ENCODE measurements around the gene UBL3.
A peak's percentile ranks its signal among the peaks of the same experiment; 100 is the strongest.

UBL3 gene

GRCh38 chr13:29850213-29850898 lies at the start of gene UBL3:
Gene UBL3, minus strand, starts transcription at chr13:29850617. Its CDS starts 1,079 bp downstream, at chr13:29849538.
- peak; percentile 81 to 86 for DNase-seq (ENCODE audit: low read depth in 2 of 2)

GRCh38 chr13:29897102-29897501 lies 46.7 kb upstream of the UBL3 start:
- no peak for DNase-seq (ENCODE audit: low read depth in 2 of 2)

- DNase-seq (ENCODE audit: low read depth in 2 of 2) = no peak
Observed at GRCh38 chr13:29893438-29893837, 43.0 kb upstream of the UBL3 start.

DNA sequence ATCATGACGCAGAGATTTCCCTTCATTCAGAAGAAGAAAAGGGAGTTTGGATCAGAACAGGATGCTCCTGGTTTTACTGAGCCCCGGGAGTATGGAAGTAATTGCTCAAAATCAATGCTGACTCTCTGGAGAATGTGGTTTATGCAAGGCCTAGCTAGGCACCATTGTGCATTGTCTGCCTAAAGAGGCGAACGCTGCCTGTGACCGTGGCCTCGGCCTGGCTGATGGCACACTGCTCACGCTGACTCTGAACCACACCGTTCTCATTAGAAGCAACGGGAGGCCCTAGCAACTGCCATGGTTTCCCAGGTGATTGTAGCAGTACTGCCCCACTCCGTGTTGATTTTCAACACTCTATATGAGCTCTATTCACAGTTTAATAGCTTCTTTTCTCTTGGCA lies 41.7 kb upstream of the UBL3 start:
- DNase-seq (ENCODE audit: low read depth in 2 of 2) = no peak

- DNase-seq (ENCODE audit: low read depth in 2 of 2) = no peak
Observed at GRCh38 chr13:29889111-29889510, 38.7 kb upstream of the UBL3 start.

DNA sequence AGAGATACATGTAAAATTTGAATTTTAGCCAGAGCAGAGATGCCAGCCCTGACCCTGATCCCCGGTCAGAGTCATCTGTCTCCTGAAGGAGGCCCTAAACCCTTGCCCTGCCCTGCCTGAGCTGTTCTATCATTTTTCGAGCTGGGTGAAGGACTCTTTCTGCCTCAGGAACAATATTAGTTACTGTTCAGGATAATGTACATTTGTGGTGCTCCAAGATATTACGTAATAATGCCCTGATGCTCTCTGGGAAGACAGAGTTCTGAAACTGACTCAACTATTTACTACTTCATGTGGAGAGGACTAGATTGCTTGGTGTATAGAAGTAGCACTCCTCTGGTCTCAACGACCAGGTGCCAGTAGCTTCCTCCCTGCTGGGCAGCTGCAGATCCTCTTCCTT lies 37.9 kb upstream of the UBL3 start:
- DNase-seq (ENCODE audit: low read depth in 2 of 2) = no peak

DNA sequence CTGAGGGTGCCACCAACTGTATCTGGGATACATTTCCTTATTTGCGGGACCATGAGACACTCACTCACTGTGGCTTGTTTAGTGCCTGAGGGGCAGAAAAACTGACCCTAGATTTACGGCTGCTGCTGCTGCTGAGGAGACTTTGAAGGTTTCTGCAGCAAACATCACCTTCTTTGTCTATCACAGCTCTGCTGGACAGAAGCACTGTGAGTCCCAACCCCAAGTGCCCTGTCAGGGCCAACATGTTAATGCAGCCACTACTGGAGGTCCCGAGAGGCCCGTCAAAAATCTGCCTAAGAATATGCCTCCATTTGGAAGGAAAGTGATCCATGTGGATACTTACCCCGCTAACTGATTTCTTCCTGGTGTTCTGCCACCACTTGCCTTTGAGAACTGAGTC lies 37.3 kb upstream of the UBL3 start:
- DNase-seq (ENCODE audit: low read depth in 2 of 2) = no peak

DNA sequence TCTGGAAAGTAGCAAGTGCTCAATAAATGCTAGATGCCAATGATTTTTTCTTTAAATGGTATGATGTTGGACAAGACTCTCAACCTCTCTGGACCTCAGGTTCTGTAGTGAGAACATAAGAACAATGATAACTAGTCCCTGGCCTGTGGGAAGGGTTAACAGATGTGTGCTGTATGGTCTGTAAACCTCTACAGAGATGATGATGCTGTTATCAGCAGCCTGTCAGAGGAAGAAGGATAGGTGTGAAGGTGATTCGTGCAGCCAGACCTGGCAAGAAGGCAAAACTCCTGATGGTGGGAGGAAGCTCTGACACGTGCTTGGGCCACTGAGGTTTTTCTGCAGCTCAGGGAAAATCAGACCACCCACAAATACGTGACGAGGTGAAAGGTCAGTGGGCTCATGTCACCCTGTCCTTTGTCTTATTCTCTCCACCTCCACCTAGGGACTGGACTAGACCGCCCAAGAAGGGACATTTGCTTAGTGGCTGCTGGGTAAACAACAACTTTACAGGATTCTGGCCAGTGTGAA lies 36.7 kb upstream of the UBL3 start:
- DNase-seq (ENCODE audit: low read depth in 2 of 2) = no peak

DNA sequence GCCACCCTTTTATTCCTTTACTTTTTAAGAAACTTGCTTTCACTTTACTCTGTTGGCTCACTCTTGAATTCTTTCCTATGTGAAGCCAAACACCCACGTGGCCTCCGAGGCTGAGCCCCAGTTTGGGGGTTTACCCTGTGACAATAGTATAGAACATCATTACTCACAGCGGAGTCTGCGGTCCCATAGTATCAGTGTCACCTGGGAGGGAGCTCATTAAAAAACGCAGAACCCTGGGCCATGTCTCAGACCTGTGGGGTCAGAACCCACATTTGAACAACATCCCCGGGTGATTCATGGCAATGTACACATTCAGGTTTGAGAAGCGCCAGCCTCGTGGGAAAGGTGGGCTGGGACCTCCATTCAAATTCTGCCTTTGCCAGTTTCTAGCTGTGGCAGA lies 36.0 kb upstream of the UBL3 start:
- no peak for DNase-seq (ENCODE audit: low read depth in 2 of 2)

GRCh38 chr13:29885989-29886388 lies 35.6 kb upstream of the UBL3 start:
- DNase-seq (ENCODE audit: low read depth in 2 of 2) = no peak

DNA sequence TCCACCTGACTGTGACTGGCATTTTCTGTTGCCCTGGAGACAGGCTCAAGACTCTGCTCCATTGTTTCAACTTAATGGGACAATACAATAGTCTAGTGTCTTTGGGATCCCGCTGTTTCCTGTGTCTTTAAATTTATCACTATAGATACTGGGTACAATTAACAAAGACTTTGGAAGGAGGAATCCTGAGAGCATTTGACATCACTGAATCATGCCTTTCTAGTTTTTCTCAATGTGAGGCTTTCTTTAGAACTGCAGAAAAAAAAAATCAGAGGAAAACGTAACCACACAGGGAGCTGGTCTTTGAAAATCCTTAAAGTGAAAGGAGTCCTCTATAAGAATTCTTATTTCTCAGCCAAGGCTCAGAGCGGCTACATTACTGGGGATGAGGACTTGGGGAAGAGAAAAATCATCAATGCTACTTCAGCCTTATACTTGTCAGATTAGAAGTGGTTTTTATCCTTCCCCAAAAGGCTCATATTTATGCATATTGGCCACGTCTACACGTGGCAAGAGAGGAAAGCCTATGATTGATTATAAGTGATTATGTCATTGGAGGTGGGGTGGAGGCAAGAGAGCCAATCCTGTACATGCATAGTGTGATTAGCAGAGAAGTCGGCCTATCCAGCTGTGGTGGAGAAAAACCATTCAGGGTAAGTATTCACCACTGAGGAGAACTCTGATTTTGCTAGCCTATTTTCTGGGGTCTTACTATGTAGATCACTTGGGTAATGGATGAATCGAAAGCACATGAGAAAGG lies 34.4 kb upstream of the UBL3 start:
- DNase-seq (ENCODE audit: low read depth in 2 of 2) = no peak

- no peak for DNase-seq (ENCODE audit: low read depth in 2 of 2)
Observed at GRCh38 chr13:29883941-29884518, 33.6 kb upstream of the UBL3 start.

DNA sequence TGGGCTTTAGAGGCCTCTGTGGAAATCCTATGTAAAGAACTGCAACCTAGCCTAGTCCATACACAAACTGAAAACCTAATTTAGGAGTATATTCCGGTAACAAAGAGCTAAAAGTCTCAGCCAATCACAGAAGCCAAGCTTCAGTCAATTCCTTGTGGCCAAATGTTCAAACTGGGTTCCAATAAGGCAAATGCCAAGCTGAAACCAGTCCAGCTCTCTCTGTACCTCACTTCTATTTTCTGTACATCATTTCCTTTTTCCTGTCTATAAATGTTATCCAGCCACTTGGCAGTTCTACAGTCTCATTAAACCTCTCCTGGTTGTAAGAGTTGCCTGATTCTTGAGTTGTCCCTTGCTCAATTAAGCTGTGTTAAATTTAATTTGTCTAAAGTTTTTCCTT lies 31.7 kb upstream of the UBL3 start:
- no peak for DNase-seq (ENCODE audit: low read depth in 2 of 2)

- no peak for DNase-seq (ENCODE audit: low read depth in 2 of 2)
Observed at GRCh38 chr13:29878101-29878500, 27.7 kb upstream of the UBL3 start.

DNA sequence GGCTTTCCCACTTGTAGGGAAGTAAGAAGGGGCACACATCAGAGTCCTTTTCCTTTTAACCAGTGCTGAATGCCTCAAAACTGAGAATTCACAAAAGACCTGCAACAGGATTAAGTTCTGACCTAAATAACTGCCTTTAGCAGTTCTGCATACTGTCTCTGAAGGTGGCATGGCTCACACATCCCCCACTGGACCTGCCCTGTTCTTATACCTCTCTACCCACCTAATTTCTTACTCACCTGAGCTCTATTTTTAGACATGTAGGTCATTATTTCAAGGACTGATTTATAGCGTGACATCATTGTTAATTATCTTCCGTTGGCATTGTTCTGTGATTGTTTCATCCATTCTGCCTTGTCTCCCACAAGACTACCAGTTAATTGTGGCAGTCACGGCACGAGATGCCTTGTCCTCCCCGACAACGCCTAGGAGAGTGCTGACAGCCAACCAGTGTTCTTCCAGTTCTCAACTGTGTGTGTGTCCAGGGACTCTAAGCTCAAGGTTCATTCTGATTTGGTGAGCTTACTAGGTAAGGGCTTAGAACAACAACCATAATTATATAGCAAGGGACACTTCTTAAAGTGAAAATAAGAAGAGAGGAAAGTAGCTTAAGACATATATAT lies 27.1 kb upstream of the UBL3 start:
- no peak for DNase-seq (ENCODE audit: low read depth in 2 of 2)

DNA sequence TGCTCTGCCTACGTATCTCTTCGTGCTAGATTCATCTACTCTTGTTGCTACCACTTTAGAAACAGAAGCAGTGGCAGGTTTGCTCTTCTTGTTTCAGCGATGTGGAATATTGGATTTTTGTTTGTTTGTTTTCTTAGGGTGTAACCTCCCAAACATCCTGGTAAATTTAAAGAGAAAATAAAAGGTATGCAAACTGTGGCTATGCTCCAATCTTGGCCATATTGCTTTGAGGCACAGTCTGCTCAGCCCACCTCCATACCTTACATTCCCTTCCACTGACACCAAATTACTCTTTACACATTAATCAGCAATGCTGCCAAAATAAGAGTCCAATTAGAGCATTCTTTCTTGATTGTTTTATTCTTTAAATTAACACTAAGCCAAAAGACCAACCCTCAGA lies 25.2 kb upstream of the UBL3 start:
- no peak for DNase-seq (ENCODE audit: low read depth in 2 of 2)

DNA sequence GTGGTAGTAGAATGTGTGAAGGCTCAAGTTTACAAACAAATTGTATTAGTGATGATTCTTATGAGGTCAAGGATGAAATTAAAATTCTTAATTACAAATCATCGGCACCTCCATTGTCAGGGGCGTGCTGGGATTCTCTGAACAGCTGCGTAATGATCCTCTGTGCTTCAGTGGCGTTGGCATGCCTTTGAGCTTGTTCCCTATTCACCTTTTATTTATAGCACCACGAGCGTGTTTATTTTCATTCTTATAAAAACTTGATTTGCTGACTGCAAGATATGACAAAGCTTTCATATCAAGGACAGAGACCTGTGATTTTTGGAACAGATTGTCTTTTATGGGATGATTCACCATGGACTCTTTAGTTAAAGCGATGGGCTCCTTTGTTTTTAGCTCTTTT lies 18.2 kb upstream of the UBL3 start:
- no peak for DNase-seq (ENCODE audit: low read depth in 2 of 2)

- no peak for DNase-seq (ENCODE audit: low read depth in 2 of 2)
Observed at GRCh38 chr13:29865934-29866333, 15.5 kb upstream of the UBL3 start.

- no peak for DNase-seq (ENCODE audit: low read depth in 2 of 2)
Observed at GRCh38 chr13:29861694-29862110, 11.3 kb upstream of the UBL3 start.

DNA sequence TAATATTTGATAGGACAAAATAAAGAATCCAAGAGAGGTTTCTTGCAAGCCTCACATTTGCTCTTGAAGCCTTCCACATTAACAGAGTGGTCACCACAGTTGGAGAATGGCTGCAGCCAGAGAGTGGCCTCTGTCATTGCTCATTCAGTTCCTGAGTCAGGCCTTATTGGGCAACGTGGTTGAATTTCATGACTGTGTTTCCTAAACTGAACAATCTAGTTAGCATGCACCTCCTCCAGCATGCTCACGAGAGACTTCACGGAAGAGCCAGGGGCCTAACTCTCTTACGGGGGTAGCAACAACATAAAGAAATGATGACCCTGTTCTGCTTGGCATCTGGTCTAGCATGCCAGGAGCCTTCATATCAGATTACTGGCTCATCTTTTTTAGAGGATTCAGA lies 9.6 kb upstream of the UBL3 start:
- no peak for DNase-seq (ENCODE audit: low read depth in 2 of 2)

- no peak for DNase-seq (ENCODE audit: low read depth in 2 of 2)
Observed at GRCh38 chr13:29858667-29859066, 8.2 kb upstream of the UBL3 start.

GRCh38 chr13:29858231-29858630 lies 7.8 kb upstream of the UBL3 start:
- no peak for DNase-seq (ENCODE audit: low read depth in 2 of 2)
